CD14-positive monocyte (primary cell): Measurements from ENCODE around the gene UGT3A1. TPM values are rescaled to one million over a fixed set of nuclear protein-coding genes. Genes with fewer than 3 reads are reported as not detected.
A peak's percentile ranks its signal among the peaks of the same experiment; 100 is the strongest.

Source experiments
- DNase-seq, 3 donors: peaks; one replicate each; pipeline ENCODE4 v3.0.0-alpha.2; 2011 to 2022
- H2AFZ ChIP-seq: 2 replicates; pipeline ENCODE4 v1.6.0; 2012; ENCODE audit warnings: mild to moderate bottlenecking, low read depth, low read length, inconsistent platforms; ENCODE audit not compliant: insufficient read depth, poor library complexity, severe bottlenecking
- H3K27ac ChIP-seq, 2 donors: 1 replicate in 1 of 2; 2 replicates in 1 of 2; pipeline ENCODE4 v1.5.1; 2012 to 2013; ENCODE audit warnings: low read length in 2 of 2, control low read depth in 1 of 2, inconsistent platforms in 1 of 2, low read depth in 1 of 2, mild to moderate bottlenecking in 1 of 2
- H3K27me3 ChIP-seq, 2 donors: one replicate each; pipeline versions ENCODE4 v1.6.0 to v1.6.1; 2011 to 2013; ENCODE audit warnings: low read length in 2 of 2; ENCODE audit not compliant: control insufficient read depth in 2 of 2, insufficient read depth in 2 of 2
- H3K36me3 ChIP-seq, 2 donors: replicated peaks in 1 of 2; 1 replicate in 1 of 2; 2 replicates in 1 of 2; pipeline versions ENCODE4 v1.5.1 to v1.6.1; 2012 to 2013; ENCODE audit warnings: low read length in 2 of 2, control low read depth in 1 of 2, inconsistent platforms in 1 of 2, mild to moderate bottlenecking in 1 of 2; ENCODE audit not compliant: insufficient read depth in 2 of 2, control insufficient read depth in 1 of 2
- H3K4me1 ChIP-seq, 2 donors: 1 replicate in 1 of 2; 2 replicates in 1 of 2; pipeline versions ENCODE4 v1.5.1 to v1.6.1; 2012 to 2013; ENCODE audit warnings: low read length in 2 of 2, control low read depth in 1 of 2, inconsistent platforms in 1 of 2, mild to moderate bottlenecking in 1 of 2, moderate library complexity in 1 of 2; ENCODE audit not compliant: insufficient read depth in 2 of 2, control insufficient read depth in 1 of 2
- H3K4me2 ChIP-seq: replicated peaks from 2 replicates; pipeline ENCODE3; 2012; ENCODE audit warnings: low read length, moderate library complexity, mild to moderate bottlenecking; ENCODE audit not compliant: poor library complexity, severe bottlenecking; ENCODE audit errors: extremely low read depth
- H3K4me3 ChIP-seq, 3 experiments: fragments of 200-600 bp in 1 of 3; sonication (generic) in 1 of 3; replicated peaks in 1 of 3; 1 replicate in 2 of 3; 2 replicates in 1 of 3; pipeline ENCODE4 v1.5.1; 2011 to 2013; ENCODE audit warnings: low read length in 3 of 3, mild to moderate bottlenecking in 3 of 3, control low read depth in 2 of 3, low read depth in 2 of 3, inconsistent platforms in 1 of 3, moderate library complexity in 1 of 3
- H3K79me2 ChIP-seq: 2 replicates; pipeline ENCODE4 v1.6.0; 2012; ENCODE audit warnings: mild to moderate bottlenecking, control low read depth, inconsistent platforms, low read length, moderate library complexity; ENCODE audit not compliant: insufficient read depth
- H3K9ac ChIP-seq: 2 replicates; pipeline ENCODE4 v1.6.0; 2017; ENCODE audit warnings: low read length, mild to moderate bottlenecking; ENCODE audit not compliant: insufficient read depth, poor library complexity, severe bottlenecking
- H3K9me3 ChIP-seq, 2 donors: replicated peaks in 1 of 2; 1 replicate in 1 of 2; 2 replicates in 1 of 2; pipeline versions ENCODE4 v1.5.1 to v1.6.1; 2012 to 2013; ENCODE audit warnings: low read length in 2 of 2, control low read depth in 1 of 2; ENCODE audit not compliant: control insufficient read depth in 1 of 2, insufficient read depth in 1 of 2
- H4K20me1 ChIP-seq: 2 replicates; pipeline ENCODE4 v1.6.0; 2012; ENCODE audit warnings: mild to moderate bottlenecking, low read length, control low read depth, moderate library complexity; ENCODE audit not compliant: insufficient read depth
- H3K27ac Mint-ChIP-seq, 7 donors: one replicate each; pipeline ENCODE4 v1.8.0; 2020; ENCODE audit warnings: mild to moderate bottlenecking in 7 of 7, mixed read lengths in 7 of 7, moderate library complexity in 6 of 7, inconsistent platforms in 2 of 7
- H3K27me3 Mint-ChIP-seq, 3 donors: one replicate each; pipeline ENCODE4 v1.8.0; 2021 to 2022; ENCODE audit warnings: low read depth in 3 of 3, mild to moderate bottlenecking in 3 of 3, mixed read lengths in 3 of 3, moderate library complexity in 3 of 3, inconsistent platforms in 1 of 3
- H3K36me3 Mint-ChIP-seq, 2 donors: one replicate each; pipeline ENCODE4 v1.8.0; 2020; ENCODE audit warnings: mixed read lengths in 2 of 2, inconsistent platforms in 1 of 2, mild to moderate bottlenecking in 1 of 2
- H3K4me1 Mint-ChIP-seq: one replicate; pipeline ENCODE4 v1.8.0; 2020; ENCODE audit warnings: mild to moderate bottlenecking, mixed read lengths
- H3K4me3 Mint-ChIP-seq, 2 donors: one replicate each; pipeline ENCODE4 v1.8.0; 2020; ENCODE audit warnings: mild to moderate bottlenecking in 2 of 2, mixed read lengths in 2 of 2, moderate library complexity in 1 of 2
- H3K9me3 Mint-ChIP-seq, 7 donors: one replicate each; pipeline ENCODE4 v1.8.0; 2020 to 2022; ENCODE audit warnings: mixed read lengths in 7 of 7, mild to moderate bottlenecking in 6 of 7, moderate library complexity in 6 of 7, inconsistent platforms in 2 of 7
- CTCF ChIP-seq: fragments of 200-600 bp; IDR thresholded peaks from one replicate; pipeline ENCODE4 v1.8.0; 2022; ENCODE audit warnings: antibody characterized with exemption, mild to moderate bottlenecking
- WGBS: methylation state at CpG from one replicate; pipeline ENCODE4 v1.1.5; 2013; ENCODE audit warnings: missing lambda C conversion rate; ENCODE audit not compliant: insufficient coverage; 5-methylcytosine and 5-hydroxymethylcytosine counted together
- intact Hi-C, 2 donors: fragments of 100-400 bp; cut with micrococcal nuclease; formaldehyde crosslinking; loops; one replicate each; pipeline versions ENCODE4 v1.15.0 to v1.15.1; 2023
- polyA plus RNA-seq, 3 donors: library from polyadenylated mRNA; depleted of rRNA in 1 of 3; unstranded in 2 of 3; stranded (reverse) in 1 of 3; fragments of 300-500 nt in 2 of 3; fragments of >200 nt in 1 of 3; fragmentation: Illumina TruSeq in 2 of 3; gene quantifications; 1 replicate in 2 of 3; 2 replicates in 1 of 3; pipeline ENCODE4 v1.2.3, GENCODE V29; 2012 to 2021

UGT3A1 gene
- polyA plus RNA-seq, 3 donors: not detected

GRCh38 chr5:35939639-35940038, 51.6 kb downstream of the UGT3A1 start:
- Histone ChIP-seq H3K4me3 (no peak overlapping the region), H2AFZ (no peak overlapping the region), H3K27ac (no peak overlapping the region), H3K27me3 (no peaks in the 10 kb centered on the region), H3K9me3 (no peaks in the 10 kb centered on the region), H3K4me1 (no peaks in the 10 kb centered on the region), H3K36me3 (no peaks in the 10 kb centered on the region), H3K4me2 (no peak overlapping the region), H3K9ac (no peak overlapping the region), H3K79me2 (no peaks in the 10 kb centered on the region), H4K20me1 (no peaks in the 10 kb centered on the region)
- peak; percentile 13 for TF ChIP-seq CTCF
- no peak for DNase-seq
- Mint-ChIP-seq H3K9me3 (peaks cover 0 to 1% (median 0%) of the 10 kb centered on the region in 7 donors), H3K4me1 (no peaks in the 10 kb centered on the region), H3K27me3 (peaks cover 0 to 5% (median 2%) of the 10 kb centered on the region in 3 donors), H3K27ac (no peak overlapping the region), H3K36me3 (no peaks in the 10 kb centered on the region), H3K4me3 (no peak overlapping the region)
- WGBS: 55% methylated on average over 2 of the region's 3 CpGs
- intact Hi-C loops: no loop called here

- Histone ChIP-seq H3K36me3 (no peaks in the 10 kb centered on the region), H3K4me1 (no peaks in the 10 kb centered on the region), H3K79me2 (no peaks in the 10 kb centered on the region), H3K9me3 (no peaks in the 10 kb centered on the region), H4K20me1 (no peaks in the 10 kb centered on the region), H3K4me2 (no peak within 1 kb of the TSS), H3K9ac (no peak within 1 kb of the TSS), H2AFZ (no peak within 1 kb of the TSS), H3K4me3 (no peak within 1 kb of the TSS), H3K27ac (no peak within 1 kb of the TSS), H3K27me3 (no peaks in the 10 kb centered on the region)
- TF ChIP-seq CTCF: no peak
- no CpG with 5 or more reads among the region's 2 CpGs for WGBS
- Mint-ChIP-seq H3K36me3 (no peaks in the 10 kb centered on the region), H3K9me3 (no peaks in the 10 kb centered on the region), H3K4me3 (no peak within 1 kb of the TSS), H3K27me3 (peaks cover 0 to 5% (median 2%) of the 10 kb centered on the region in 3 donors), H3K4me1 (no peaks in the 10 kb centered on the region), H3K27ac (peak within 1 kb of the TSS in 1 of 7 donors; percentile 31)
- intact Hi-C loops: no loop called here
- no peak for DNase-seq
These were observed 52.5 kb downstream of the UGT3A1 start, which contains the start of gene CAPSL for GRCh38 chr5:35938568-35939227. TSS of gene CAPSL (minus strand) at chr5:35938622. CDS start at chr5:35921120, 17,502 bp downstream.
